GM18507 (cell line): ENCODE data around the gene FEZ2.

ENCODE experiments used
- DNase-seq: peaks from one replicate; pipeline ENCODE4 v3.0.0; 2011; ENCODE audit warnings: low read depth; ENCODE audit not compliant: insufficient read length; ENCODE audit errors: extremely low spot score
- FAIRE-seq: peaks from 2 replicates; lab custom pipeline; 2011; peaks lifted over from hg19 to GRCh38; lab: Jason Lieb, UNC

The FEZ2 gene

GRCh38 chr2:36539631-36540030 is 58.3 kb downstream of the FEZ2 start:
- FAIRE-seq: peak; percentile 73
- no peak for DNase-seq

- DNase-seq (no peak), FAIRE-seq (no peak)
Measured at GRCh38 chr2:36538335-36538734, 59.6 kb downstream of the FEZ2 start.

- DNase-seq (no peak), FAIRE-seq (no peak)
Measured at GRCh38 chr2:36536776-36537175, 61.2 kb downstream of the FEZ2 start.

GRCh38 chr2:36535099-36535498 is 62.9 kb downstream of the FEZ2 start:
- DNase-seq: no peak
- no peak for FAIRE-seq

- FAIRE-seq: no peak
- no peak for DNase-seq
Measured at GRCh38 chr2:36534275-36534799, 63.6 kb downstream of the FEZ2 start.

GRCh38 chr2:36530983-36531354 is 67.0 kb downstream of the FEZ2 start:
- FAIRE-seq (no peak), DNase-seq (no peak)

GRCh38 chr2:36530178-36530982 is 67.6 kb downstream of the FEZ2 start:
- FAIRE-seq (peak; percentile 79), DNase-seq (no peak)

- DNase-seq (no peak), FAIRE-seq (no peak)
Measured at GRCh38 chr2:36528766-36529392, 69.1 kb downstream of the FEZ2 start.

- DNase-seq (no peak), FAIRE-seq (peak; percentile 56)
Measured at GRCh38 chr2:36528274-36528673, 69.7 kb downstream of the FEZ2 start.

GRCh38 chr2:36526226-36526625 is 71.7 kb downstream of the FEZ2 start:
- FAIRE-seq: no peak
- DNase-seq: no peak

GRCh38 chr2:36525245-36525644 is 72.7 kb downstream of the FEZ2 start:
- no peak for FAIRE-seq

GRCh38 chr2:36523153-36523552 is 74.8 kb downstream of the FEZ2 start:
- FAIRE-seq: no peak
- no peak for DNase-seq

More at GRCh38 chr2:36525245-36525644, 72.7 kb downstream of the FEZ2 start:
- no peak for DNase-seq

- DNase-seq (no peak), FAIRE-seq (no peak)
Measured at GRCh38 chr2:36520431-36520830, 77.5 kb downstream of the FEZ2 start.

GRCh38 chr2:36516136-36516870 is 81.7 kb downstream of the FEZ2 start:
- FAIRE-seq: no peak

GRCh38 chr2:36515538-36515937 is 82.4 kb downstream of the FEZ2 start:
- DNase-seq (no peak), FAIRE-seq (no peak)

More at GRCh38 chr2:36516136-36516870, 81.7 kb downstream of the FEZ2 start:
- DNase-seq: no peak

- DNase-seq (no peak), FAIRE-seq (no peak)
Measured at GRCh38 chr2:36513661-36514060, 84.3 kb downstream of the FEZ2 start.

GRCh38 chr2:36512705-36513104 is 85.3 kb downstream of the FEZ2 start:
- no peak for DNase-seq

GRCh38 chr2:36511858-36512603 is 85.9 kb downstream of the FEZ2 start:
- no peak for FAIRE-seq
- DNase-seq: no peak

More at GRCh38 chr2:36512705-36513104, 85.3 kb downstream of the FEZ2 start:
- no peak for FAIRE-seq

GRCh38 chr2:36509075-36509474 is 88.9 kb downstream of the FEZ2 start:
- FAIRE-seq (no peak), DNase-seq (no peak)
